Measurements from ENCODE around the gene GOSR1. TPM values are rescaled to one million over a fixed set of nuclear protein-coding genes. Genes with fewer than 3 reads are reported as not detected.
"Not testable (repeated sequence)": the region's sequence is repeated elsewhere in the genome, so short reads cannot be mapped to it uniquely, and the experiment has no call there.

GOSR1 gene
- polyA plus RNA-seq, 1 donor from 2014 or later: 50.0 TPM

- peaks cover 3 to 8% (median 5%) of the 10 kb centered on the region in 3 donors for H3K4me1 Mint-ChIP-seq
- no peak overlapping the region for H3K4me3 Mint-ChIP-seq
- no peaks in the 10 kb centered on the region for H3K27me3 Mint-ChIP-seq
- no peak overlapping the region for H3K27ac Mint-ChIP-seq
- peaks cover 0 to 2% (median 0%) of the 10 kb centered on the region in 3 donors for H3K9me3 Mint-ChIP-seq
- no peaks in the 10 kb centered on the region for H3K36me3 Mint-ChIP-seq
These were observed 81.7 kb downstream of the GOSR1 start for GRCh38 chr17:30558686-30559545.

DNA sequence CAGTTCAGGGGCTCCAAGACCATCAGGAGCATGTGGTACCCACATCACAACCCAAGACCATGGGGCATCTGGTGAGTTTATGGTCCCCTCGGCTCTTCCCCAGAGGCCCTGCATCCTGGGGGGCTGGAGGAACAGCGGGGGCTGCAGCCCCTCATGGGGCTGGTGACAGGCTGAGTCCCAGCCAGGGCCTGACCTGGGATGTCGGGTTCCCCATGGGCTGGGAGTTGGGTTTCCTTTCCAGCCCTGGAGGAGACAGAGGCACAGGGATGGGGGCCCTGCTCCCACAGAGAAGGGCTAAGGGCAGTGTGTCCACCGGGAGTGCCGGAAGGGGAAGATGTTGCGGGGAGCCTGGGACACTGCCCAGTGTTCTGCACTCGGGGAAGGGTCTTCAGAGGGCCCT is 82.4 kb downstream of the GOSR1 start:
- H3K4me3 Mint-ChIP-seq: no peak overlapping the region
- H3K36me3 Mint-ChIP-seq: no peaks in the 10 kb centered on the region
- peaks cover 0 to 2% (median 0%) of the 10 kb centered on the region in 3 donors for H3K9me3 Mint-ChIP-seq
- H3K4me1 Mint-ChIP-seq: peaks cover 3 to 8% (median 8%) of the 10 kb centered on the region in 3 donors
- H3K27me3 Mint-ChIP-seq: no peaks in the 10 kb centered on the region
- H3K27ac Mint-ChIP-seq: no peak overlapping the region

DNA sequence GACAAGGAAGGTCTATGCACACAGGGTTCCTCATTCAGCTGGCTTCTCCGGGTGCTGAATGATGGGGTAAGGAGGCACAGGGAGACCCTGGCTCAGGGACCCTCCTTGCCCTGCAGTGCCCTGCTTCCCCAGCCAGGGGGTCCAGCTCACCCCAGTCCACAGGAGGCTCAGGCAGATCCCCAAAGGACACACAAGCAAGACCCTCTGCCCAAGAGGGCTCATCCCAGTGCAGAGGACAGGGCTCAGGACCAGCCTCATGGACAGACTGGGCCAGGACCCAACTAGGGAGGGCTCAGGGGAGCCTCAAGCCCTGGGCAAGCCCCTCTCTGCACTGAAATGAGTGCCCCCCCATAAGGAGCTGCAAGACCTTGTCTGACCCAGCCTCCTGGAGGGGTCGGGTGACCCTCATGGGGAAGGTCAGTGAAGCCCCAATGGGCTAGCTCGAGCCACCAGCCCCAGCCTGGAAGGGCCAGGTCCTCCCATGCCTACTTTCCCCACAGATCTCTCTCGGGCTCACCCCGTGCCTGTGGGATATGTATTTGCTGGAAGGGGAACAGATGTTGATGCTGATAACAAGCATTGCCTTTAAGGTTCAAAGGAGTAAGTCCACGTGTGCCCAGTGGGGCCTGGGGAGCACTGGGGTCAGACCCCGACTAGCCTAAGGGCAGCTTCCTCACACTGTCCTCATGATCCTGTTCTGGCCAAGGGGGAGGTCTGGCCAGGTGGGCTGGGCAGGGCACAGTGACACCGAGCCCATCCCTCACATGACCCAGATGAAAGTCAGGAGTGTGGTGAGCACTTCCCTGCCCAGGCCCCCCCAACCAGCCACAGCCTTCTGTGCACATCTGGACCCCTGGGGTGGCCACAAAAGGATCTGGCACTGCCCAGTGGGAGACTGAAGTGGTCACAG is 83.2 kb downstream of the GOSR1 start:
- H3K9me3 Mint-ChIP-seq, H3K4me3 Mint-ChIP-seq, H3K36me3 Mint-ChIP-seq, H3K27ac Mint-ChIP-seq, H3K4me1 Mint-ChIP-seq, H3K27me3 Mint-ChIP-seq: not testable (repeated sequence)

DNA sequence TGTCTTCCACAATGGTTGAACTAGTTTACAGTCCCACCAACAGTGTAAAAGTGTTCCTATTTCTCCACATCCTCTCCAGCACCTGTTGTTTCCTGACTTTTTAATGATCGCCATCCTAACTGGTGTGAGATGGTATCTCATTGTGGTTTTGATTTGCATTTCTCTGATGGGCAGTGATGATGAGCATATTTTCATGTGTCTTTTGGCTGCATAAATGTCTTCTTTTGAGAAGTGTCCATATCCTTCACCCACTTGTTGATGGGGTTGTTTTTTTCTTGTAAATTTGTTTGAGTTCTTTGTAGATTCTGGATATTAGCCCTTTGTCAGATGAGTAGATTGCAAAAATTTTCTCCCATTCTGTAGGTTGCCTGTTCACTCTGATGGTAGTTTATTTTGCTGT is 84.6 kb downstream of the GOSR1 start:
- not testable (repeated sequence) for H3K36me3 Mint-ChIP-seq, H3K4me1 Mint-ChIP-seq, H3K9me3 Mint-ChIP-seq, H3K4me3 Mint-ChIP-seq, H3K27me3 Mint-ChIP-seq
- peak overlapping the region in 1 of 3 donors; percentile 53 for H3K27ac Mint-ChIP-seq

GRCh38 chr17:30563131-30563904 is 86.1 kb downstream of the GOSR1 start:
- peak overlapping the region in 1 of 3 donors; percentile 68 for H3K27ac Mint-ChIP-seq
- not testable (repeated sequence) for H3K4me3 Mint-ChIP-seq, H3K36me3 Mint-ChIP-seq, H3K4me1 Mint-ChIP-seq, H3K9me3 Mint-ChIP-seq, H3K27me3 Mint-ChIP-seq

DNA sequence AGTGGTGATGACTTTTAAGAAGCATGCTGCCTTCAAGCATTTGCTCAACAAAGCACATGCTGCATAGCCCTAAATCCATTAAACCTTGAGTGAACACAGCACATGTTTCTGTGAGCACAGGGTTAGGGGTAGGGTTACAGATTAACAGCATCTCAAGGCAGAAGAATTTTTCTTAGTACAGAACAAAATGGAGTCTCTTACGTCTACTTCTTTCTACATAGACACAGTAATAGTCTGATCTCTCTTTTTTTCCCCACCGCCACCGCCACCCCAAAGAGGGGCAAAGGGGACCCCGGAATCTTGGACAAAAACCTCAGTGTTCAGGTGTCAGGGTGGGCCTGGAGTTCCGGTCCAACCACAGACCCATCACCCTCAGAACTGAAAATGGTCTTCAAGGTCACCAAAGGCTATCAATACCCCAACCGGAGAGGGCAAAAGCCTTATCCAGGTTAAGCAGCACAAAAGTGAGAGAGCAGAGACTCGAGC is 86.7 kb downstream of the GOSR1 start:
- not testable (repeated sequence) for H3K4me1 Mint-ChIP-seq, H3K36me3 Mint-ChIP-seq, H3K27ac Mint-ChIP-seq, H3K9me3 Mint-ChIP-seq, H3K4me3 Mint-ChIP-seq, H3K27me3 Mint-ChIP-seq

DNA sequence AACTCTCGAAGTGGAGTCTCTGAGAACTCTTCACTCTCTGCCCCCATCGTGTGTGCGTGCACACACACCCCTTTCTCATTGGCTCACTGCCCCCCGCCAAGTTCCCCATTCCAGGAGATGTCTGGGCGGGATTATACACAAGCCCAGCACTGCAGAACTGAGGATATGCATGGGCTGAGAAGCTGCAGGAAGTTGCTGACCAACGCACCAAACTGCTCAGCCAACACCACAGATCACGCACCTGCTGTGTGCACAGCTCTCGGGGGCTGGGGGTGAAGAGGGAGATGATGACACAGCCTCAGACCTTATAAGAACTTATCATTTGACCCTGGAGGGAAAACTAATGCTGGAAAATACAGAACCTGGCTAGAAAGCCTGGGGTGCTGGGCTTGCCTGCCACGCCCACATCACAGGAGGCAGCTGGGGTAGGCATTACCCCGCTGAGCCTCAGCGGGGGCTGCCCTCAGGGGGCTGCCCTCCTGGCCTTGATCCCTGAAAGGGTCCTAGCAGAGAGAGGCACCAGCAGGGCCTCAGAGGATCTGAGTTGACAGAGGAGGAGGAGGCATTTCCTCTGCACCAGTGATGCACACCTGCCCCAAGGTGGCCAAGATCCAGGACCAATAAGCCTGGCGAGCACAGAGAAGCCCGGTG is 87.3 kb downstream of the GOSR1 start:
- not testable (repeated sequence) for H3K27ac Mint-ChIP-seq, H3K4me1 Mint-ChIP-seq, H3K36me3 Mint-ChIP-seq, H3K27me3 Mint-ChIP-seq, H3K9me3 Mint-ChIP-seq
- peak overlapping the region in 1 of 4 donors; percentile 8 for H3K4me3 Mint-ChIP-seq

DNA sequence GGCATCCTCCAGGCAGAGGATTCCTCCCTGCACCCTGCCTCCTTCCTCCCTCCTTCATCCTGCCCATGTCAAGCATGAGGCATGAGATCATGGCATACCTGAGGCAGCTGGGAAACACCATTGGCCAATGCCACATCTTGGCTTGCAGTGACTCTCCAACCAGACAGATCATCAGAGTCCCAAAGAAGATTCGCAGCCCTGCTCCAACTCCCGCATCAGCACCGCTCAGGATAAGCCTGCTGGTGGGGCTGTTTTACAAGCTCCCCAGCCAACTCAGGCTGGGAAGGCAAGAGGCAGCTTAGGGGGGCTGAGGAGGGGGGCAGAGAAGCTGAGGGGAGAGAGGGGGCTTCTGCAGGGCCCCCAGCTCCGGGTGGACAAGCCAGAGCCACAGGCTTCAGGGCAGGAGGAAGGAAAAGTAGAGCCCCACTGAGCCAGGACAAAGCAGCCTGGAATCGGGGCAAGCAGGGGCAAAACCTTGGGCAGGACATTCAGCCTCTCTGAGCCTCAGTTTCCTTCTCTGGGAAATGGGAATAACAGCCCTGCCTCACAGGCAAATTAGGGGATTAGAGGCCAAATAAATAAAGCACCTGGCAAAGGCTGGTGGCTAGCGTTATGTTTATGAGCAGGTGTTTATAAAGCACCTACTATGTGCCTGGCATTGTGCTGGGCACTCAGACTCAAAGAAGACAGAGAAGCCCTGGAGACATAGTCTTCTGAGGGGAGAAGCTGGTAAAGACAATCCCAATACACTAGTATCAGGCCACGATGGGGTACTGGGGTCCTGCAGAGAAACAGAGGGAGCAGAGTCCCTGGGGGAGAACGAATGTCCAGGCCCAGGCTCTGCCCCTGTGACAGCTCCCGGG is 88.1 kb downstream of the GOSR1 start:
- Mint-ChIP-seq H3K4me3 (no peak overlapping the region), H3K4me1 (peaks cover 0 to 3% (median 0%) of the 10 kb centered on the region in 3 donors), H3K36me3 (peaks cover 3% of the 10 kb centered on the region), H3K27ac (no peak overlapping the region), H3K27me3 (peaks cover 7% of the 10 kb centered on the region), H3K9me3 (no peaks in the 10 kb centered on the region)

GRCh38 chr17:30566104-30566503 is 88.9 kb downstream of the GOSR1 start:
- H3K4me1 Mint-ChIP-seq, H3K9me3 Mint-ChIP-seq, H3K27ac Mint-ChIP-seq, H3K4me3 Mint-ChIP-seq, H3K36me3 Mint-ChIP-seq, H3K27me3 Mint-ChIP-seq: not testable (repeated sequence)

- H3K27ac Mint-ChIP-seq, H3K9me3 Mint-ChIP-seq: not testable (repeated sequence)
- peak overlapping the region in 1 of 4 donors; percentile 32 for H3K4me3 Mint-ChIP-seq
These were observed 89.5 kb downstream of the GOSR1 start for GRCh38 chr17:30566516-30567225.

GRCh38 chr17:30567231-30568116 is 90.3 kb downstream of the GOSR1 start:
- Mint-ChIP-seq H3K36me3 (peaks cover 3% of the 10 kb centered on the region), H3K27me3 (peaks cover 7% of the 10 kb centered on the region), H3K9me3 (no peaks in the 10 kb centered on the region), H3K4me3 (peak overlapping the region in 1 of 4 donors; percentile 32), H3K27ac (no peak overlapping the region), H3K4me1 (peaks cover 0 to 3% (median 0%) of the 10 kb centered on the region in 3 donors)

More at GRCh38 chr17:30566516-30567225, 89.5 kb downstream of the GOSR1 start:
- not testable (repeated sequence) for H3K36me3 Mint-ChIP-seq, H3K27me3 Mint-ChIP-seq, H3K4me1 Mint-ChIP-seq

GRCh38 chr17:30568117-30568430 is 90.9 kb downstream of the GOSR1 start:
- H3K27ac Mint-ChIP-seq: no peak overlapping the region
- peaks cover 0 to 3% (median 0%) of the 10 kb centered on the region in 3 donors for H3K4me1 Mint-ChIP-seq
- peaks cover 3% of the 10 kb centered on the region for H3K36me3 Mint-ChIP-seq
- H3K4me3 Mint-ChIP-seq: no peak overlapping the region
- H3K9me3 Mint-ChIP-seq: no peaks in the 10 kb centered on the region
- peaks cover 7% of the 10 kb centered on the region for H3K27me3 Mint-ChIP-seq

Data from IgD-negative memory B cell (primary cell).